OCI-LY1 (cell line): Measurements from ENCODE around the gene AHCYL1.

Experiments used
- H2AFZ ChIP-seq: fragments of 200-600 bp; sonication (generic), shearing (Covaris generic); 2 replicates; pipeline ENCODE4 v1.6.0; 2014; ENCODE audit warnings: antibody characterized with exemption, mild to moderate bottlenecking, low read length
- H3F3A ChIP-seq: fragments of 200-600 bp; sonication (generic), shearing (Covaris generic); 2 replicates; pipeline ENCODE4 v1.6.0; 2014; ENCODE audit warnings: mild to moderate bottlenecking, antibody characterized with exemption, low read length, moderate library complexity; ENCODE audit not compliant: insufficient read depth
- H3K27ac ChIP-seq: fragments of 200-600 bp; sonication (generic); 2 replicates; pipeline ENCODE4 v1.5.1; 2014; ENCODE audit warnings: low read length, mixed run types, mild to moderate bottlenecking, low read depth; ENCODE audit not compliant: poor library complexity, severe bottlenecking
- H3K27me3 ChIP-seq: fragments of 200-600 bp; sonication (generic); 2 replicates; pipeline ENCODE4 v1.6.0; 2014; ENCODE audit warnings: antibody characterized with exemption, mild to moderate bottlenecking, low read length, moderate library complexity; ENCODE audit not compliant: insufficient read depth
- H3K36me3 ChIP-seq: fragments of 200-600 bp; sonication (generic); 2 replicates; pipeline ENCODE4 v1.6.1; 2014; ENCODE audit warnings: mild to moderate bottlenecking, antibody characterized with exemption, low read length, moderate library complexity, mixed read lengths; ENCODE audit not compliant: insufficient read depth
- H3K4me1 ChIP-seq: fragments of 200-600 bp; sonication (generic); 2 replicates; pipeline ENCODE4 v1.5.1; 2014; ENCODE audit warnings: mild to moderate bottlenecking, low read length, moderate library complexity; ENCODE audit not compliant: insufficient read depth, severe bottlenecking
- H3K4me2 ChIP-seq: fragments of 200-600 bp; sonication (generic), shearing (Covaris generic); 2 replicates; pipeline ENCODE4 v1.6.1; 2014; ENCODE audit warnings: low read length
- H3K4me3 ChIP-seq: fragments of 200-600 bp; sonication (generic); 2 replicates; pipeline ENCODE4 v1.5.1; 2014; ENCODE audit warnings: low read length, low read depth, mild to moderate bottlenecking, mixed read lengths; ENCODE audit not compliant: poor library complexity, severe bottlenecking
- H3K79me2 ChIP-seq: fragments of 200-600 bp; shearing (Covaris generic); 2 replicates; pipeline ENCODE4 v1.6.1; 2016; ENCODE audit warnings: mixed run types, low read length, mixed read lengths; ENCODE audit not compliant: insufficient read depth
- H3K9ac ChIP-seq: fragments of 200-600 bp; sonication (generic), shearing (Covaris generic); 2 replicates; pipeline ENCODE4 v1.6.1; 2014; ENCODE audit warnings: mild to moderate bottlenecking, low read length, mixed read lengths
- H3K9me2 ChIP-seq: fragments of 200-600 bp; sonication (generic), shearing (Covaris generic); 2 replicates; pipeline ENCODE4 v1.6.1; 2014; ENCODE audit warnings: low read depth, mild to moderate bottlenecking, low read length, mixed read lengths
- H3K9me3 ChIP-seq: fragments of 200-600 bp; shearing (Covaris generic); 2 replicates; pipeline ENCODE4 v1.6.1; 2014; ENCODE audit warnings: low read length, mixed read lengths
- H4K20me1 ChIP-seq: fragments of 200-600 bp; sonication (generic), shearing (Covaris generic); 2 replicates; pipeline ENCODE4 v1.6.0; 2016; ENCODE audit warnings: mild to moderate bottlenecking, low read length; ENCODE audit not compliant: insufficient read depth
- EZH2 ChIP-seq: fragments of 200-600 bp; sonication (generic), shearing (Covaris generic); IDR thresholded peaks from 2 replicates; pipeline ENCODE4 v1.8.0; 2017; ENCODE audit warnings: borderline replicate concordance, mixed run types, mild to moderate bottlenecking, antibody characterized with exemption, low read length, moderate library complexity, mixed read lengths
- TF ChIP-seq, protein P1 (sequence below): fragments of 200-600 bp; sonication (generic), shearing (Covaris generic); IDR thresholded peaks from 2 replicates; pipeline ENCODE4 v1.5.1; 2017; ENCODE audit warnings: mild to moderate bottlenecking, antibody characterized with exemption, low read length, moderate library complexity, mixed read lengths

AHCYL1 gene

DNA sequence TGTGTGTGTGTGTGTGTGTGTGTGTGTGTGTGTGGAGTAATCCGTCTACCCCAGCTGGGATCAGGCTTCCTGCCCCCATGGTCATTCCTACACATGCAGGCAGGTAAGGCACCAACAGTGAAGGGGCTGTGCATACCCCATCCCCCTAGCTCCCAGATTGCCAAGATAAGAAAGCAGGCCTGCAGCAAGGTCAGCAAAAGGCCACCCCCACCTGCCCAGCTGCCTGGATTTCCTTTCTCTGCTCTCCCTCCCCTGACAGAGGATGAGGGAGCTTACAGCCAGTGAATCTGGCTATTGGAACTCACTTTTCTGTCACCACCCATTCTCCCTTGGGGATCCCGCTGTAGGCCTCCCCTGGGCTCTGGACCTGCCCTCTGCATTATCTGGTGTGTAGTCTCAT lies 78.0 kb downstream of the AHCYL1 start:
- no peak overlapping the region for H3K9ac ChIP-seq
- H3K27me3 ChIP-seq, result no peaks in the 10 kb centered on the region
- TF ChIP-seq EZH2, result no peak
- H3K4me2 ChIP-seq, result no peak overlapping the region
- H3K27ac ChIP-seq, result no peak overlapping the region
- H3K36me3 ChIP-seq, result peaks cover 8% of the 10 kb centered on the region
- no peaks in the 10 kb centered on the region for H3F3A ChIP-seq
- no peak overlapping the region for H3K4me3 ChIP-seq
- no peaks in the 10 kb centered on the region for H3K9me3 ChIP-seq
- H3K79me2 ChIP-seq, result no peaks in the 10 kb centered on the region
- no peaks in the 10 kb centered on the region for H3K9me2 ChIP-seq
- H4K20me1 ChIP-seq, result no peaks in the 10 kb centered on the region
- no peak overlapping the region for H2AFZ ChIP-seq
- H3K4me1 ChIP-seq, result no peaks in the 10 kb centered on the region

DNA sequence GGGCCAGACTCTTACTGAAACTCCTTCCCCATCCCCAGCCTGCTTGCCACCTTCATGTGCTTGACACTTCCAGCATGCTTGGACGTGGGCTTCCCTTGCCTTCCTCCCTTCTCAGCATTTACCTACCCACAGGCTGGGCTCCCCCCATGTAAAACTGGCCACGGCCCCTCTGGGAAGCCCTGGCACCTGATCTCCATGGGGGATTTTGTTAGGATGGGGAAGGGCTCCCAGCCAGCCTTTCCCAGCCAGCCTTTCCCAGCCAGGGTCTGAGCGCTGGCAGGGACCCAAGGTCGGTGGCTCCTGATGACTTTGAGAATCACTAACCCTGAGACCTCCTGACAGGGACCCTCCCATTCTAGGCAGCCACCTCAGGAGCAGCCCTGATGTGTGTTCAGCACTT lies 79.2 kb downstream of the AHCYL1 start:
- Histone ChIP-seq H3K36me3 (peaks cover 2% of the 10 kb centered on the region), H3K9me2 (no peaks in the 10 kb centered on the region), H3F3A (no peaks in the 10 kb centered on the region), H4K20me1 (no peaks in the 10 kb centered on the region), H3K4me2 (no peak overlapping the region), H2AFZ (no peak overlapping the region), H3K27ac (no peak overlapping the region), H3K79me2 (no peaks in the 10 kb centered on the region), H3K4me1 (no peaks in the 10 kb centered on the region), H3K27me3 (no peaks in the 10 kb centered on the region; the same call in 1 of the 2 replicates), H3K9ac (no peak overlapping the region), H3K9me3 (no peaks in the 10 kb centered on the region), H3K4me3 (no peak overlapping the region)
- TF ChIP-seq EZH2, result no peak
- TF ChIP-seq, protein P1, sequence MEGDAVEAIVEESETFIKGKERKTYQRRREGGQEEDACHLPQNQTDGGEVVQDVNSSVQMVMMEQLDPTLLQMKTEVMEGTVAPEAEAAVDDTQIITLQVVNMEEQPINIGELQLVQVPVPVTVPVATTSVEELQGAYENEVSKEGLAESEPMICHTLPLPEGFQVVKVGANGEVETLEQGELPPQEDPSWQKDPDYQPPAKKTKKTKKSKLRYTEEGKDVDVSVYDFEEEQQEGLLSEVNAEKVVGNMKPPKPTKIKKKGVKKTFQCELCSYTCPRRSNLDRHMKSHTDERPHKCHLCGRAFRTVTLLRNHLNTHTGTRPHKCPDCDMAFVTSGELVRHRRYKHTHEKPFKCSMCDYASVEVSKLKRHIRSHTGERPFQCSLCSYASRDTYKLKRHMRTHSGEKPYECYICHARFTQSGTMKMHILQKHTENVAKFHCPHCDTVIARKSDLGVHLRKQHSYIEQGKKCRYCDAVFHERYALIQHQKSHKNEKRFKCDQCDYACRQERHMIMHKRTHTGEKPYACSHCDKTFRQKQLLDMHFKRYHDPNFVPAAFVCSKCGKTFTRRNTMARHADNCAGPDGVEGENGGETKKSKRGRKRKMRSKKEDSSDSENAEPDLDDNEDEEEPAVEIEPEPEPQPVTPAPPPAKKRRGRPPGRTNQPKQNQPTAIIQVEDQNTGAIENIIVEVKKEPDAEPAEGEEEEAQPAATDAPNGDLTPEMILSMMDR, result no peak

DNA sequence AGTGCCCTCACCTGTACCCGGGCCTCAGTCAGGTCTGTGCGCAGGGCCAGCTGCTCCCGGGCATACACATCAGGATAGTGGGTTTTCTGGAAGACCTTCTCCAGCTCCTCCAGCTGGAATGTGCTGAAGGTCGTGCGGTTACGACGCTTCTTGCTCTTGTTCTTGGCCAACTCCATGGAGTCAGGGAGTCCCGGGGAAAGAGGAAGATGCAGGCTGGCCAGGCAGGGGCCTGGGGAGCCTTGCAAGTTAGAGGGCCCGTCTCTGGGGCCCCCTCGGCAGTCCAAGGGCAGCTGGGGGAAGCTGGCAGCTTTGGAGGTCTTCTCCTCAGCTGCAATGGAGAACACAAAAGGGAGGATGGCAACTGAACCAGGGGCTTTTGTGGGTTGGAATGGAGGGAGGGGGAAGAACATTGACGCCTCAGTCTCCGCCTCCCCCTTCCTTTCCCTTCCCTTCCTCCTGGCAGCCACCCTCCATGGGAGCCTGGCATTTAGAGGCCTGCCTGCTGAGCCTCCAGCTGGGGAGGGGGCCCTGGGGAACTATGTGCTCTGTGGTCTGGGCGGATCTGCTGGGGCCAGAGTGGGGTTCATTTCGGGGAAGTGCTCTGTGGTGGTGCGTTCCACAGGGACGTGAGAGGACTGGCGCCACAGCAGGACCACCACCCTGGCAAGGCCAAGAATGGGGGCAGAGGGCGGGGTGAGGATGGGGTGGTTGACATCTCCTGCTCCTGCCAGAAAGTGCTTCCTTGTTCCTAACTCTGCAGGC lies 80.2 kb downstream of the AHCYL1 start:
- no peaks in the 10 kb centered on the region for H3K79me2 ChIP-seq
- H4K20me1 ChIP-seq, result no peaks in the 10 kb centered on the region
- H3K9me3 ChIP-seq, result no peaks in the 10 kb centered on the region
- no peaks in the 10 kb centered on the region for H3K4me1 ChIP-seq
- no peak overlapping the region for H3K27ac ChIP-seq
- H3K36me3 ChIP-seq, result no peaks in the 10 kb centered on the region; the same call in 1 of the 2 replicates
- no peaks in the 10 kb centered on the region; the same call in 1 of the 2 replicates for H3K27me3 ChIP-seq
- H3K4me3 ChIP-seq, result no peak overlapping the region
- no peaks in the 10 kb centered on the region for H3K9me2 ChIP-seq
- TF ChIP-seq, protein P1, result no peak
- no peak for TF ChIP-seq EZH2
- no peak overlapping the region for H2AFZ ChIP-seq
- H3K4me2 ChIP-seq, result no peak overlapping the region
- H3K9ac ChIP-seq, result no peak overlapping the region
- no peaks in the 10 kb centered on the region for H3F3A ChIP-seq

DNA sequence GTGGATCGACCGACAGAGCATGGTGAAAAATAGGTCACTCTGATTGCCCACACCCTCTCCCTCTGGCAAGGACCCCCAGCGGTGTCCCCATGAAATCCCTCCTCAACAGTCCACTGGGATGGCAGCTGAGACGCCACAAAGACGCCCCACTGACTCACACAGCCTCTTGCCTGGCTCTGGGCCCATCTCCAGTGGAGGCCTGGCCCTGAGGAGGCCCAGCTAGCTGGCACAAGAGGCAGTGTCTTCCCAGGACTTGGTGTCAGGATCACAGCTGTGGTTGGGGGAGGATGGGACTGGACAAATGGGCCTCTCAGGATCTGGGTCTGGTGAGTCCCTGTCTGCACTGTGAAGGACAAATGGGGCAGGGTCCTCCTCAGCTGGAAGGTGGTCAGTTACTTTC lies 81.3 kb downstream of the AHCYL1 start:
- no peaks in the 10 kb centered on the region; the same call in 1 of the 2 replicates for H3K27me3 ChIP-seq
- no peaks in the 10 kb centered on the region for H3K79me2 ChIP-seq
- no peak for TF ChIP-seq EZH2
- TF ChIP-seq, protein P1, result no peak
- no peaks in the 10 kb centered on the region for H3K9me3 ChIP-seq
- H3K9ac ChIP-seq, result no peak overlapping the region
- H3K9me2 ChIP-seq, result no peaks in the 10 kb centered on the region
- H4K20me1 ChIP-seq, result no peaks in the 10 kb centered on the region
- H3K4me3 ChIP-seq, result no peak overlapping the region
- H3F3A ChIP-seq, result no peaks in the 10 kb centered on the region
- no peak overlapping the region for H2AFZ ChIP-seq
- H3K4me2 ChIP-seq, result no peak overlapping the region
- H3K36me3 ChIP-seq, result no peaks in the 10 kb centered on the region; the same call in 1 of the 2 replicates
- H3K4me1 ChIP-seq, result no peaks in the 10 kb centered on the region
- no peak overlapping the region for H3K27ac ChIP-seq
